ENCODE data around the gene OCEL1.

OCEL1 gene

GRCh38 chr19:17211547-17212446 lies 14.2 kb upstream of the OCEL1 start:
- ATAC-seq = no peak

GRCh38 chr19:17213334-17213733 lies 12.7 kb upstream of the OCEL1 start:
- no peak for ATAC-seq

GRCh38 chr19:17214508-17215126 lies 11.4 kb upstream of the OCEL1 start:
- ATAC-seq = no peak

GRCh38 chr19:17215127-17215971 lies 10.7 kb upstream of the OCEL1 start, which contains the start of gene USE1:
Gene USE1 (plus strand): TSS chr19:17215357. CDS start chr19:17215406, 49 bp downstream.
- peak; percentile 98 for ATAC-seq

GRCh38 chr19:17216058-17216670 lies 9.9 kb upstream of the OCEL1 start:
- no peak for ATAC-seq

- no peak for ATAC-seq
Observed at GRCh38 chr19:17219286-17219685, 6.7 kb upstream of the OCEL1 start.

- ATAC-seq = peak in 1 of 2 donors; percentile 19
Observed at GRCh38 chr19:17220207-17220758, 5.7 kb upstream of the OCEL1 start.

GRCh38 chr19:17225053-17225452 lies 973 bp upstream of the OCEL1 start:
- ATAC-seq = no peak

- no peak for ATAC-seq
Observed at GRCh38 chr19:17227798-17228367, 1.9 kb downstream of the OCEL1 start.

GRCh38 chr19:17229890-17230289 lies 3.9 kb downstream of the OCEL1 start:
- ATAC-seq = no peak

GRCh38 chr19:17232258-17232657 lies 6.2 kb downstream of the OCEL1 start:
- ATAC-seq = no peak

GRCh38 chr19:17234911-17235299 lies 8.9 kb downstream of the OCEL1 start:
- ATAC-seq = peak; percentile 69 to 72

- peak; percentile 87 to 91 for ATAC-seq
Observed at GRCh38 chr19:17235300-17235970, 9.4 kb downstream of the OCEL1 start.

GRCh38 chr19:17235971-17236777 lies 10.1 kb downstream of the OCEL1 start:
- ATAC-seq = peak; percentile 11 to 24

GRCh38 chr19:17236811-17237543 lies 11.0 kb downstream of the OCEL1 start:
- no peak for ATAC-seq

GRCh38 chr19:17237747-17238706 lies 12.0 kb downstream of the OCEL1 start:
- ATAC-seq = no peak

- ATAC-seq = no peak
Observed at GRCh38 chr19:17240062-17240752, 14.2 kb downstream of the OCEL1 start.
